Keratinocyte (primary cell): ENCODE measurements around the gene PDZD2. TPM values are rescaled to one million over a fixed set of nuclear protein-coding genes. Genes with fewer than 3 reads are reported as not detected.

Experiments used
- DNase-seq: peaks from one replicate; pipeline ENCODE4 v3.0.0-alpha.2; 2011; ENCODE audit warnings: low read depth, missing footprints, low spot score
- FAIRE-seq: peaks from 2 replicates; lab custom pipeline; 2011; peaks lifted over from hg19 to GRCh38; lab: Jason Lieb, UNC
- H2AFZ ChIP-seq: 2 replicates; pipeline ENCODE4 v1.6.0; 2012; ENCODE audit warnings: low read length, control low read depth, inconsistent platforms; ENCODE audit not compliant: control insufficient read depth
- H3K27ac ChIP-seq: 2 replicates; pipeline ENCODE4 v1.5.1; 2011; ENCODE audit warnings: low read length; ENCODE audit not compliant: control insufficient read depth, insufficient read depth
- H3K27me3 ChIP-seq: 3 replicates; pipeline ENCODE4 v1.6.0; 2011; ENCODE audit warnings: low read length; ENCODE audit not compliant: control insufficient read depth, insufficient read depth; ENCODE audit errors: extremely low read depth
- H3K36me3 ChIP-seq, 2 experiments: 2 replicates in 1 of 2; 3 replicates in 1 of 2; pipeline ENCODE4 v1.5.1; 2011; ENCODE audit warnings: low read length in 2 of 2, mild to moderate bottlenecking in 1 of 2; ENCODE audit not compliant: control insufficient read depth in 2 of 2, insufficient read depth in 2 of 2; ENCODE audit errors: extremely low read depth in 1 of 2
- H3K4me1 ChIP-seq: 3 replicates; pipeline ENCODE4 v1.5.1; 2011; ENCODE audit warnings: low read length; ENCODE audit not compliant: control insufficient read depth, insufficient read depth; ENCODE audit errors: extremely low read depth
- H3K4me2 ChIP-seq: 3 replicates; pipeline ENCODE4 v1.6.0; 2011; ENCODE audit warnings: low read depth, low read length; ENCODE audit not compliant: control insufficient read depth, insufficient read depth; ENCODE audit errors: extremely low read depth
- H3K4me3 ChIP-seq, 3 experiments: fragments of 200-600 bp in 1 of 3; sonication (generic) in 1 of 3; 2 replicates in 2 of 3; 3 replicates in 1 of 3; pipeline ENCODE4 v1.5.1; 2011 to 2016; ENCODE audit warnings: low read length in 3 of 3, mild to moderate bottlenecking in 3 of 3, control low read depth in 2 of 3, inconsistent platforms in 1 of 3, low read depth in 1 of 3, mixed read lengths in 1 of 3, mixed run types in 1 of 3, moderate library complexity in 1 of 3; ENCODE audit not compliant: control insufficient read depth in 2 of 3, insufficient read depth in 2 of 3; ENCODE audit errors: extremely low read depth in 1 of 3
- H3K79me2 ChIP-seq: 2 replicates; pipeline ENCODE4 v1.6.0; 2012; ENCODE audit warnings: low read length; ENCODE audit not compliant: control insufficient read depth, insufficient read depth
- H3K9ac ChIP-seq: 3 replicates; pipeline ENCODE4 v1.6.0; 2011; ENCODE audit warnings: low read length; ENCODE audit not compliant: control insufficient read depth, insufficient read depth; ENCODE audit errors: extremely low read depth
- H3K9me1 ChIP-seq: 3 replicates; pipeline ENCODE4 v1.6.0; 2011; ENCODE audit warnings: low read length; ENCODE audit not compliant: control insufficient read depth, insufficient read depth; ENCODE audit errors: extremely low read depth
- H3K9me3 ChIP-seq: 2 replicates; pipeline ENCODE4 v1.5.1; 2012; ENCODE audit warnings: low read depth, low read length; ENCODE audit not compliant: control insufficient read depth
- H4K20me1 ChIP-seq: 3 replicates; pipeline ENCODE4 v1.6.0; 2011; ENCODE audit warnings: low read length; ENCODE audit not compliant: control insufficient read depth, insufficient read depth; ENCODE audit errors: extremely low read depth
- EZH2 ChIP-seq: IDR thresholded peaks from one replicate; pipeline ENCODE4 v1.6.1; 2012; ENCODE audit warnings: inconsistent platforms, mild to moderate bottlenecking, low read length, moderate library complexity
- dilution Hi-C: fragments of 300-500 bp; cut with MboI; formaldehyde crosslinking; loops from one replicate; pipeline ENCODE4 v1.7.0; 2020; ENCODE audit warnings: low sequenced_read_pairs; ENCODE audit not compliant: extremely low pct_ligation_motif_present
- polyA plus RNA-seq, 5 experiments: library from polyadenylated mRNA; depleted of rRNA in 3 of 5; stranded (reverse) in 3 of 5; stranded (forward) in 1 of 5; unstranded in 1 of 5; fragments of >200 nt; gene quantifications; 1 replicate in 1 of 5; 2 replicates in 3 of 5; 3 replicates in 1 of 5; pipeline versions ENCODE4 v1.2.1 to v1.2.3, GENCODE V29; 2011 to 2012; ENCODE audit warnings: missing spikeins in 2 of 5, low read depth in 1 of 5, low replicate concordance in 1 of 5
- TF ChIP-seq, protein P1 (sequence below), 3 experiments: IDR thresholded peaks in 1 of 3; conservative IDR thresholded peaks in 1 of 3; optimal IDR thresholded peaks in 1 of 3; 2 replicates in 2 of 3; 3 replicates in 1 of 3; pipeline versions ENCODE3 to v1.5.1; 2011; ENCODE audit warnings: low read length in 3 of 3, mild to moderate bottlenecking in 3 of 3, moderate library complexity in 2 of 3, control low read depth in 1 of 3, inconsistent platforms in 1 of 3; ENCODE audit not compliant: insufficient read depth in 2 of 3; ENCODE audit errors: extremely low read depth in 1 of 3

PDZD2 gene
- polyA plus RNA-seq, 1 donor (not counting 4 experiments of a cell fraction or from before 2014, with no cell fraction given), result 7.3 TPM

DNA sequence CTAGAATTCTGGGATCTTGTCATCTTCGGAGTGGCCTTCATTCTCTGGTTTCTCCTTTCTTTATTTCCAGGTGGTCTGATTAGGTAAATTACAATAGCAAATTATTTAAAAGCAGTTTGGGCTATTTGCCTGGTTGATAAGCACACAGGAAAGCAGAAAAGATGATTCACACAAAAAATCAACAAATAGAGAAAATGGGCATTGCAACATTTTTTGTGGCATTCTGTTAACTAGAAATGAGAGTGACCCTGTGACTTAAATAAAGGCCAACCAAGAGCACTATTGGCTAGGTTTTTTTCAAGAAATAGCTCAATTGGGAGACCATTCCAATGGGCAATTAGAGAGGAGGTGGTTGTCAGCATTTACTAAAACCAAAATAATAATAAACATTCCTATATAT is 6.5 kb upstream of the PDZD2 start:
- FAIRE-seq, result no peak
- no peak for TF ChIP-seq EZH2
- TF ChIP-seq, protein P1, sequence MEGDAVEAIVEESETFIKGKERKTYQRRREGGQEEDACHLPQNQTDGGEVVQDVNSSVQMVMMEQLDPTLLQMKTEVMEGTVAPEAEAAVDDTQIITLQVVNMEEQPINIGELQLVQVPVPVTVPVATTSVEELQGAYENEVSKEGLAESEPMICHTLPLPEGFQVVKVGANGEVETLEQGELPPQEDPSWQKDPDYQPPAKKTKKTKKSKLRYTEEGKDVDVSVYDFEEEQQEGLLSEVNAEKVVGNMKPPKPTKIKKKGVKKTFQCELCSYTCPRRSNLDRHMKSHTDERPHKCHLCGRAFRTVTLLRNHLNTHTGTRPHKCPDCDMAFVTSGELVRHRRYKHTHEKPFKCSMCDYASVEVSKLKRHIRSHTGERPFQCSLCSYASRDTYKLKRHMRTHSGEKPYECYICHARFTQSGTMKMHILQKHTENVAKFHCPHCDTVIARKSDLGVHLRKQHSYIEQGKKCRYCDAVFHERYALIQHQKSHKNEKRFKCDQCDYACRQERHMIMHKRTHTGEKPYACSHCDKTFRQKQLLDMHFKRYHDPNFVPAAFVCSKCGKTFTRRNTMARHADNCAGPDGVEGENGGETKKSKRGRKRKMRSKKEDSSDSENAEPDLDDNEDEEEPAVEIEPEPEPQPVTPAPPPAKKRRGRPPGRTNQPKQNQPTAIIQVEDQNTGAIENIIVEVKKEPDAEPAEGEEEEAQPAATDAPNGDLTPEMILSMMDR (optimal IDR thresholded peaks at IDR 0.05 in 1 of 3, IDR thresholded peaks at IDR 0.05 in 1 of 3, conservative IDR thresholded peaks at IDR 0.05 in 1 of 3; ENCODE audit: extremely low read depth in 1 of 3, insufficient read depth in 2 of 3, low read length in 3 of 3), result no peak
- H4K20me1 ChIP-seq, result no peaks in the 10 kb centered on the region
- H3K79me2 ChIP-seq, result no peaks in the 10 kb centered on the region
- no peak overlapping the region for H2AFZ ChIP-seq
- no peaks in the 10 kb centered on the region for H3K36me3 ChIP-seq
- H3K4me1 ChIP-seq, result no peaks in the 10 kb centered on the region
- dilution Hi-C loops, result no loop called here
- no peak overlapping the region for H3K4me3 ChIP-seq
- DNase-seq, result no peak
- no peak overlapping the region for H3K4me2 ChIP-seq
- no peak overlapping the region for H3K9ac ChIP-seq
- no peaks in the 10 kb centered on the region for H3K9me3 ChIP-seq
- no peak overlapping the region for H3K27ac ChIP-seq
- H3K9me1 ChIP-seq, result no peaks in the 10 kb centered on the region
- H3K27me3 ChIP-seq, result peaks cover 3% of the 10 kb centered on the region

DNA sequence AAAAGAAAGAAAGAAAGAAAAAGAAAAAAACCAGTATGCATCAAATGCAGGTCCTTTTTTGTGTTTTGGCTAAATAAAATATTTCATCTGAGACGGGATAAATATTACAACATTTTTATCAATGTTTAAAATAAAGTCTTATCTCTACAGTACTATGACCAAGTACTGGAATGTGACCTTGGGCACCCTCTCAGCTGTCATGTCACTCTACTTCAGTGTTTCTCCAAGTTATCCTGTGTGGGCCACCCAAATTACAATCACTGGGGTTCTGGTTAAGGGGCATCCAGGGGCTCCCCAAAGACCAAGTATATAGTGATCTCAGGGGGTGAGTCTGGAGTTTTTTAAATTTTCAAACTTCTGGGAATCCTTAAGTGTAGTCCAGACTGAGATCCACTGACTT is 3.5 kb upstream of the PDZD2 start:
- dilution Hi-C loops, result no loop called here
- H3K4me2 ChIP-seq, result no peak overlapping the region

More for the DNA sequence above, 3.5 kb upstream of the PDZD2 start:
- no peak for TF ChIP-seq EZH2
- TF ChIP-seq, protein P1 (optimal IDR thresholded peaks at IDR 0.05 in 1 of 3, IDR thresholded peaks at IDR 0.05 in 1 of 3, conservative IDR thresholded peaks at IDR 0.05 in 1 of 3; ENCODE audit: extremely low read depth in 1 of 3, insufficient read depth in 2 of 3, low read length in 3 of 3), result no peak
- Histone ChIP-seq H3K27ac (no peak overlapping the region), H2AFZ (no peak overlapping the region), H3K36me3 (no peaks in the 10 kb centered on the region), H3K9me3 (no peaks in the 10 kb centered on the region), H3K4me3 (no peak overlapping the region), H4K20me1 (no peaks in the 10 kb centered on the region), H3K79me2 (no peaks in the 10 kb centered on the region), H3K27me3 (peaks cover 15% of the 10 kb centered on the region), H3K9me1 (no peaks in the 10 kb centered on the region), H3K9ac (no peak overlapping the region), H3K4me1 (no peaks in the 10 kb centered on the region)
- FAIRE-seq (no peak), DNase-seq (no peak)
